HG02870 (cell line): ENCODE measurements around the gene OR5H1.
"Not testable (repeated sequence)": the region's sequence is repeated elsewhere in the genome, so short reads cannot be mapped to it uniquely, and the experiment has no call there.

Experiments
- ATAC-seq: cut with Tn5 transposase; IDR thresholded peaks from one replicate; pipeline ENCODE4 v1.9.1; 2021; ENCODE audit warnings: mild to moderate bottlenecking, moderate library complexity; ENCODE audit not compliant: unreplicated experiment

OR5H1 gene

GRCh38 chr3:98130421-98130820, at the start of gene OR5H1:
Gene OR5H1 (plus strand): TSS chr3:98130721. CDS start chr3:98132698, 1,977 bp downstream.
- ATAC-seq = no peak

GRCh38 chr3:98086873-98087272, 43.6 kb upstream of the OR5H1 start, which contains the start of gene OR5AC2:
Gene OR5AC2 (plus strand): TSS chr3:98087173. CDS start chr3:98087173, 0 bp downstream.
- no peak for ATAC-seq

- no peak for ATAC-seq
Observed at GRCh38 chr3:98095882-98096281, 34.6 kb upstream of the OR5H1 start.

GRCh38 chr3:98099848-98100247, 30.7 kb upstream of the OR5H1 start:
- no peak for ATAC-seq

GRCh38 chr3:98108162-98108561, 22.4 kb upstream of the OR5H1 start:
- ATAC-seq = no peak

- no peak for ATAC-seq
Observed at GRCh38 chr3:98109807-98110549, 20.5 kb upstream of the OR5H1 start.

GRCh38 chr3:98110550-98110908, 20.0 kb upstream of the OR5H1 start:
- ATAC-seq = no peak

GRCh38 chr3:98114264-98114663, 16.3 kb upstream of the OR5H1 start:
- ATAC-seq = no peak

GRCh38 chr3:98115717-98116116, 14.8 kb upstream of the OR5H1 start:
- ATAC-seq = no peak

GRCh38 chr3:98136631-98137030, 6.1 kb downstream of the OR5H1 start:
- no peak for ATAC-seq

- ATAC-seq = not testable (repeated sequence)
Observed at GRCh38 chr3:98137826-98138557, 7.5 kb downstream of the OR5H1 start.

- no peak for ATAC-seq
Observed at GRCh38 chr3:98140531-98140930, 10.0 kb downstream of the OR5H1 start.

GRCh38 chr3:98147179-98147578, 16.7 kb downstream of the OR5H1 start, which contains the start of gene OR5H14:
Gene OR5H14 (plus strand): TSS chr3:98147479. CDS start chr3:98149386, 1,907 bp downstream.
- no peak for ATAC-seq

GRCh38 chr3:98148751-98149150, 18.2 kb downstream of the OR5H1 start:
- no peak for ATAC-seq

GRCh38 chr3:98149456-98149855, 18.9 kb downstream of the OR5H1 start:
- ATAC-seq = not testable (repeated sequence)

GRCh38 chr3:98151241-98151640, 20.7 kb downstream of the OR5H1 start:
- no peak for ATAC-seq

- ATAC-seq = no peak
Observed at GRCh38 chr3:98166396-98166795, 35.9 kb downstream of the OR5H1 start, which contains the start of gene OR5H15. Gene OR5H15 (plus strand): TSS chr3:98166696. CDS start chr3:98168700, 2,004 bp downstream.

- no peak for ATAC-seq
Observed at GRCh38 chr3:98171071-98171470, 40.5 kb downstream of the OR5H1 start.

GRCh38 chr3:98172621-98173020, 42.1 kb downstream of the OR5H1 start:
- no peak for ATAC-seq

- no peak for ATAC-seq
Observed at GRCh38 chr3:98180319-98180890, 49.9 kb downstream of the OR5H1 start.

GRCh38 chr3:98182196-98182595, 51.7 kb downstream of the OR5H1 start:
- no peak for ATAC-seq

- ATAC-seq = no peak
Observed at GRCh38 chr3:98185180-98185579, 54.7 kb downstream of the OR5H1 start.
